ENCODE data around the gene UFSP2. TPM values are rescaled to one million over a fixed set of nuclear protein-coding genes. Genes with fewer than 3 reads are reported as not detected.

UFSP2 gene
- total and polyA plus RNA-seq, 4 donors, result 12.2 to 17.2 (median 14.7) TPM

- H3K36me3 ChIP-seq (ENCODE audit: control insufficient read depth in 4 of 4, insufficient read depth in 3 of 4, low read depth in 1 of 4, low read length in 3 of 4), result no peaks in the 10 kb centered on the region
- 87% methylated on average over 6 of the region's 6 CpGs for WGBS
Observed at GRCh38 chr4:185463541-185463940, 37.8 kb upstream of the UFSP2 start.

GRCh38 chr4:185461565-185461964 is 35.8 kb upstream of the UFSP2 start:
- no peaks in the 10 kb centered on the region for H3K4me1 ChIP-seq (ENCODE audit: control insufficient read depth in 4 of 4, insufficient read depth in 4 of 4, low read length in 3 of 4)
- H3K27me3 ChIP-seq (ENCODE audit: control insufficient read depth in 4 of 4, insufficient read depth in 4 of 4, low read length in 3 of 4), result no peaks in the 10 kb centered on the region
- TF ChIP-seq YY1 (IDR thresholded peaks at IDR 0.05) (no peak), EGR1 (IDR thresholded peaks at IDR 0.05; ENCODE audit: low read depth in 2 of 2) (no peak), GABPA (IDR thresholded peaks at IDR 0.05 in 1 of 2, conservative IDR thresholded peaks at IDR 0.05 in 1 of 2) (no peak), JUND (IDR thresholded peaks at IDR 0.05) (no peak), ZBTB33 (IDR thresholded peaks at IDR 0.05) (no peak), FOXA1 (IDR thresholded peaks at IDR 0.05) (no peak), HNF4A (conservative IDR thresholded peaks at IDR 0.05) (no peak), SP1 (IDR thresholded peaks at IDR 0.05) (no peak)
- WGBS, result 94% methylated on average over 8 of the region's 8 CpGs
- H3K9ac ChIP-seq (ENCODE audit: low read depth in 1 of 2, low read length in 2 of 2), result no peak overlapping the region
- H3K9me3 ChIP-seq (ENCODE audit: control insufficient read depth in 4 of 4, low read length in 3 of 4), result no peaks in the 10 kb centered on the region
- no peak overlapping the region for H3K27ac ChIP-seq (ENCODE audit: low read depth in 1 of 2, low read length in 2 of 2)
- no peak for DNase-seq (ENCODE audit: low spot score)
- no peaks in the 10 kb centered on the region for H3K36me3 ChIP-seq (ENCODE audit: control insufficient read depth in 4 of 4, insufficient read depth in 3 of 4, low read depth in 1 of 4, low read length in 3 of 4)
- H3K4me3 ChIP-seq (ENCODE audit: low read depth in 1 of 3, low read length in 3 of 3), result no peak overlapping the region

More at GRCh38 chr4:185463541-185463940, 37.8 kb upstream of the UFSP2 start:
- Histone ChIP-seq H3K27me3 (ENCODE audit: control insufficient read depth in 4 of 4, insufficient read depth in 4 of 4, low read length in 3 of 4) (no peaks in the 10 kb centered on the region), H3K9me3 (ENCODE audit: control insufficient read depth in 4 of 4, low read length in 3 of 4) (no peaks in the 10 kb centered on the region), H3K4me3 (ENCODE audit: low read depth in 1 of 3, low read length in 3 of 3) (no peak overlapping the region), H3K27ac (ENCODE audit: low read depth in 1 of 2, low read length in 2 of 2) (no peak overlapping the region), H3K9ac (ENCODE audit: low read depth in 1 of 2, low read length in 2 of 2) (no peak overlapping the region), H3K4me1 (ENCODE audit: control insufficient read depth in 4 of 4, insufficient read depth in 4 of 4, low read length in 3 of 4) (no peaks in the 10 kb centered on the region)
- no peak for TF ChIP-seq HNF4A (conservative IDR thresholded peaks at IDR 0.05)
- TF ChIP-seq RXRA (IDR thresholded peaks at IDR 0.05), result no peak
- no peak for TF ChIP-seq YY1 (IDR thresholded peaks at IDR 0.05)
- TF ChIP-seq NR2F2 (IDR thresholded peaks at IDR 0.05), result no peak
- TF ChIP-seq GABPA (IDR thresholded peaks at IDR 0.05 in 1 of 2, conservative IDR thresholded peaks at IDR 0.05 in 1 of 2), result no peak
- no peak for TF ChIP-seq FOXA2 (IDR thresholded peaks at IDR 0.05)
- no peak for TF ChIP-seq SP1 (IDR thresholded peaks at IDR 0.05)
- TF ChIP-seq CTCF (IDR thresholded peaks at IDR 0.05; ENCODE audit: low read depth, low read length, missing input control), result no peak
- no peak for TF ChIP-seq EGR1 (IDR thresholded peaks at IDR 0.05; ENCODE audit: low read depth in 2 of 2)
- TF ChIP-seq MAX (IDR thresholded peaks at IDR 0.05), result no peak
- no peak for DNase-seq (ENCODE audit: low spot score)

GRCh38 chr4:185457136-185457535 is 31.4 kb upstream of the UFSP2 start:
- Histone ChIP-seq H3K9ac (ENCODE audit: low read depth in 1 of 2, low read length in 2 of 2) (no peak overlapping the region), H3K27me3 (ENCODE audit: control insufficient read depth in 4 of 4, insufficient read depth in 4 of 4, low read length in 3 of 4) (no peaks in the 10 kb centered on the region), H3K4me1 (ENCODE audit: control insufficient read depth in 4 of 4, insufficient read depth in 4 of 4, low read length in 3 of 4) (peaks cover 0 to 2% (median 0%) of the 10 kb centered on the region in 4 donors), H3K27ac (ENCODE audit: low read depth in 1 of 2, low read length in 2 of 2) (no peak overlapping the region), H3K4me3 (ENCODE audit: low read depth in 1 of 3, low read length in 3 of 3) (no peak overlapping the region), H3K36me3 (ENCODE audit: control insufficient read depth in 4 of 4, insufficient read depth in 3 of 4, low read depth in 1 of 4, low read length in 3 of 4) (no peaks in the 10 kb centered on the region), H3K9me3 (ENCODE audit: control insufficient read depth in 4 of 4, low read length in 3 of 4) (no peaks in the 10 kb centered on the region)
- DNase-seq (ENCODE audit: low spot score), result no peak
- no peak for TF ChIP-seq ZBTB33 (IDR thresholded peaks at IDR 0.05)
- TF ChIP-seq GABPA (IDR thresholded peaks at IDR 0.05 in 1 of 2, conservative IDR thresholded peaks at IDR 0.05 in 1 of 2), result no peak
- TF ChIP-seq MAX (IDR thresholded peaks at IDR 0.05), result no peak
- no peak for TF ChIP-seq HNF4G (IDR thresholded peaks at IDR 0.05)
- TF ChIP-seq JUND (IDR thresholded peaks at IDR 0.05), result no peak
- TF ChIP-seq NR2F2 (IDR thresholded peaks at IDR 0.05), result no peak
- no peak for TF ChIP-seq EGR1 (IDR thresholded peaks at IDR 0.05; ENCODE audit: low read depth in 2 of 2)
- TF ChIP-seq YY1 (IDR thresholded peaks at IDR 0.05), result no peak
- WGBS, result 65% methylated on average over 3 of the region's 3 CpGs

Data from liver (tissue), 9 donors.